Breast epithelium (tissue), 3 donors: Measurements from ENCODE around the gene NRCAM.

Source experiments
- POLR2A ChIP-seq: fragments of 450-650 bp; IDR thresholded peaks from one replicate; pipeline ENCODE4 v1.6.1; 2016; ENCODE audit warnings: antibody characterized with exemption, mild to moderate bottlenecking, moderate library complexity
- POLR2AphosphoS5 ChIP-seq, 3 donors: sonication (generic); formaldehyde crosslinking; IDR thresholded peaks; one replicate each; pipeline ENCODE4 v1.6.1; 2017; ENCODE audit warnings: antibody characterized with exemption in 3 of 3
- TF ChIP-seq, protein P1 (sequence below), 3 donors: fragments of 450-650 bp; IDR thresholded peaks; one replicate each; pipeline ENCODE4 v1.5.1; 2016 to 2017; ENCODE audit warnings: antibody characterized with exemption in 3 of 3, mild to moderate bottlenecking in 3 of 3, moderate library complexity in 3 of 3

DNA sequence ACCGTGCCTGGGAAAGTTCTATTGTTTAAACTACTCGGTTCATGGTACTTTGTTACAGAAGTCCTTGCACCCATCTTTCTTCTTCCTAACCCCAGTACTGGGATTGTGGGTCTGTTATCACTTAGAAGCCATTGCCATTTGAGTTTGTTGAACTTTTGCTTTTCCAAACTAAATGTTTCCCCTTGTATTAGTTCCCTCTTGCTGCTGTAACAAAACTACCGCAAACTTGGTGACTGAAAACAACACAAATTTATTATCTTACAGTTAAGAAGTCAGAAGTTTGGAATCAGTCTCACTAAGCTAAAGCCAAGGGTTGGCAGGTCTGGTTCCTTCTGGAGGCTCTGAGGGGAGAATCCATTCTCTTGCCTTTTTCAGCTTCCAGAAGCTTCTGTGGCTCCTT, 319.2 kb downstream of the NRCAM start:
- TF ChIP-seq, protein P1, sequence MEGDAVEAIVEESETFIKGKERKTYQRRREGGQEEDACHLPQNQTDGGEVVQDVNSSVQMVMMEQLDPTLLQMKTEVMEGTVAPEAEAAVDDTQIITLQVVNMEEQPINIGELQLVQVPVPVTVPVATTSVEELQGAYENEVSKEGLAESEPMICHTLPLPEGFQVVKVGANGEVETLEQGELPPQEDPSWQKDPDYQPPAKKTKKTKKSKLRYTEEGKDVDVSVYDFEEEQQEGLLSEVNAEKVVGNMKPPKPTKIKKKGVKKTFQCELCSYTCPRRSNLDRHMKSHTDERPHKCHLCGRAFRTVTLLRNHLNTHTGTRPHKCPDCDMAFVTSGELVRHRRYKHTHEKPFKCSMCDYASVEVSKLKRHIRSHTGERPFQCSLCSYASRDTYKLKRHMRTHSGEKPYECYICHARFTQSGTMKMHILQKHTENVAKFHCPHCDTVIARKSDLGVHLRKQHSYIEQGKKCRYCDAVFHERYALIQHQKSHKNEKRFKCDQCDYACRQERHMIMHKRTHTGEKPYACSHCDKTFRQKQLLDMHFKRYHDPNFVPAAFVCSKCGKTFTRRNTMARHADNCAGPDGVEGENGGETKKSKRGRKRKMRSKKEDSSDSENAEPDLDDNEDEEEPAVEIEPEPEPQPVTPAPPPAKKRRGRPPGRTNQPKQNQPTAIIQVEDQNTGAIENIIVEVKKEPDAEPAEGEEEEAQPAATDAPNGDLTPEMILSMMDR (IDR thresholded peaks at IDR 0.05), result no peak
- no peak for TF ChIP-seq POLR2AphosphoS5 (IDR thresholded peaks at IDR 0.05)
- TF ChIP-seq POLR2A, result no peak
